AG20443 (cell line): Measurements from ENCODE around the gene ZNF782.
A peak's percentile ranks its signal among the peaks of the same experiment; 100 is the strongest.
"Not testable (repeated sequence)": the region's sequence is repeated elsewhere in the genome, so short reads cannot be mapped to it uniquely, and the experiment has no call there.

Experiments
- DNase-seq: peaks from one replicate; pipeline ENCODE4 v3.0.0; 2012; ENCODE audit warnings: low spot score, mixed read lengths

ZNF782 gene

DNA sequence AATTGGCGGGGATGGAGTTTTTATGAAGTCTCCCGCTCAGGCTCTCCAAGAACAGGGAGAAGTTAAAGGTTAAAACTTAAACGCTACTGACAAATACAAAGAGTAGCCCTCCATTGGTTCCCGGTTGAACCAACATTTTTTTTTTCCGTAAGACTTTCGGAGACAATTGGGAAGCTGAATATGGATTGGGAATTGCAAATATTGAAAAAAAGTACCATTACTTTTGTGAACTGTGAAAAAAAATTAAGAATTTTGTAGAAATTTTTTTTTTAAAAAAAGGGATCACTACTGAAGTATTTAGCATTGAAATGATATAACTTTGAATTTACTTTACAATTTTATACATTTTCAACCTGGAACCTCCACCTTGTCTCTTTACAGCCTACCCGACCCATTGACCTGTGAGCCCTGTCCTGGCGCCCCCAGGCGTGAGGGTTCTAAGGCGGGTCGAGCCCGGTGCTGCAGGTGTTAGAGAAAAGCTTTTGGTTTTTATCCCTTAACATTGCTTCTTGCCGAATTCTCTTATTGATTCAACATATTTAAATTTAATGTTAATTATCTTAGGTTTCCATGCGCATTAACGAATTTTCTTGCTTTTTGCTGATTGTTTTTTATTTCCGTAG lies 448 bp upstream of the ZNF782 start:
- DNase-seq: no peak

GRCh38 chr9:96852676-96853075 lies 1.6 kb downstream of the ZNF782 start:
- no peak for DNase-seq

DNA sequence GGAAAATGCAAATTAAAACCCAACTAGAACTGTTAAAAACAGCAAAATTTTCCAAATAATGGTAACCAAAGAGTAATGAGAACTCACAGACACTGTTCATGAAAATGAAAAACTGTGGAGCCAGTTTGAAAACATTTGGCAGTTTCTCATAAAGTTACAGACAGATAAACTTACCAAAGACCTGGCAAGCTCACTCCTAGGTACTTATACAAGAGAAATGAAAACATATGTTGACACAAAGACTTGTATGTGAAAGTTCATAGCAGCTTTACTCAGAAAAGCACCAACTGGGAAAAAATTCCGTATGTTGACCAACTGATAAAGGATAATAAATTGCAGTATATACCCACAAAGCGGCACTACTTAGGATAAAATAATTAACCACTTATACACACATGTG lies 10.3 kb downstream of the ZNF782 start:
- no peak for DNase-seq

DNA sequence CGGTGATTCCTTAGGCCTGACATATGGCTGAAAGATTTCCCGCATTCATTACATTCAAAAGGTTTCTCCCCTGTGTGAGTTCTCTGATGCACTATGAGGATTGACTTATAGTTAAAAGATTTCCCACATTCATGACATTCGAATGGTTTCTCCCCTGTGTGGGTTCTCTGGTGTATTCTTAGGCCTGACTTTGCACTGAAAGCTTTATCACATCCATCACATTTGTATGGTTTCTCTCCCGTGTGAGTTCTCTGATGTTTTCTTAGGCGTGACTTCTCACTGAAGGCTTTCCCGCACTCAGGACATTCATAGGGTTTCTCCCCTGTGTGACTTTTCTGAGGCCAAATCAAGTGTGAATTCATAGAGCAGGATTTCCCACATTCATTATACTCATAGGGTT lies 35.8 kb downstream of the ZNF782 start:
- no peak for DNase-seq

GRCh38 chr9:96817973-96818372 lies 36.3 kb downstream of the ZNF782 start:
- no peak for DNase-seq

- no peak for DNase-seq
These were observed 40.7 kb downstream of the ZNF782 start for GRCh38 chr9:96813607-96814006.

- DNase-seq: not testable (repeated sequence)
These were observed 55.4 kb downstream of the ZNF782 start for GRCh38 chr9:96798959-96799358.

- no peak for DNase-seq
These were observed 70.3 kb downstream of the ZNF782 start for GRCh38 chr9:96784021-96784420.

GRCh38 chr9:96782235-96782634 lies 72.1 kb downstream of the ZNF782 start:
- DNase-seq: no peak

GRCh38 chr9:96781552-96781951 lies 72.8 kb downstream of the ZNF782 start:
- no peak for DNase-seq

DNA sequence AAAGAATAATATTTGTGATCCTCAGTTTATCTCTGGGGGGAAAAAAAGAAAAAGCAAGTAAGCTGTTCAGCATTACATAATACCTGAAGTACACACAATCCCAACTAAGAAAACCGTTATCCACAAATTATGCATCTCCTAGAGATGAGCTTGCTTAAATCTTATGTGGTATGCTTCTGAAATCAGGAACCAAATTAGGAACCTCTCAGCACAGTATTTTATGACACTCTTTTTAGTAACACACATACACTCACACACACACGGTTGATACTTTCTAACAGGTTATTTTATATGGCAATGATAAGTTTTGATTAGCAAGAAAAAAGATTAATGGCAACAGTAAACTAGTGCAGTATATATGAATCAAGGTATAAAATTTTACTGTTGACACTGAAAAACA lies 75.2 kb downstream of the ZNF782 start:
- DNase-seq: no peak

DNA sequence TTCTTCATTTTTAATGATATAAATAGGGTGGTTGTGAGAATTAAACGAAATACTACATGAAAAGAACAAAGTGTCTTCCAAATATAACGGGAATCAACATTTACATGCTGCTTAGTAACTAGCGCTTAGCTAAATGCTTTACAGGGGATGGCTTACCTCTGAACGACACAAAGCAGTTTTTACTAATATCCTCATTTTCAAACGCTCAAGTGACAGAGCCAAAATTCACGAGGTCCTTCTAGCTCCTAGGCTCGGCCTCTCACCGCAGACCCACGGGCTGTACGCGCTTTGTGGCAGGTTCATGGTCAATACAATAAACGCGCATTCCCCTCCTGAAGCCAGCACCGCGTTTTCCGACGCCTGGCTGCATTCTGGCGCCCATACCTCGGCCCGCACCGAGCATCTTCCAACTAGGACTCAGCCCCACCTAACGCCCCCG lies 76.9 kb downstream of the ZNF782 start:
- DNase-seq: peak; percentile 13

GRCh38 chr9:96771124-96771523 lies 83.2 kb downstream of the ZNF782 start:
- no peak for DNase-seq

DNA sequence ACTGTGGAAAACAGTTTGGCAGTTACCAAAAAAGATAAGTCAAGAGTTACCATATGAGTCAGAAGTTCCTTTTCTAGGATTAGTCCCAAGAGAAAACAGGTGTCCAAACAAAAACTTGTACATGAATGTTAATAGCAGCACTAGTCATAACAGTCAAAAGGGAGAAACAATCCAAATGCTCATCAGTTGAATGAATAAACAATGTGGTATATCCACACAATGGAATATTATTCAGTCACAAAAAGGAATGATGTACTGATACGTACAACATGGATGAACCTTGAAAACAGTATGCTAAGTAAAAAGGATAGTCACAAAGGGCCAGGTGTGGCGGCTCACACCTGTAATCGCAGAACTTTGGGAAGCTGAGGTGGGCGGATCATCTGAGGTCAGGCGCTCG lies 84.3 kb downstream of the ZNF782 start:
- no peak for DNase-seq
